GM21526 (cell line): ENCODE results near the gene BASP1.
"Not testable (repeated sequence)": the region's sequence is repeated elsewhere in the genome, so short reads cannot be mapped to it uniquely, and the experiment has no call there.

ENCODE experiments used
- ATAC-seq: cut with Tn5 transposase; IDR thresholded peaks from one replicate; pipeline ENCODE4 v1.9.1; 2021; ENCODE audit warnings: moderate library complexity; ENCODE audit not compliant: unreplicated experiment, low FRiP score

The BASP1 gene

DNA sequence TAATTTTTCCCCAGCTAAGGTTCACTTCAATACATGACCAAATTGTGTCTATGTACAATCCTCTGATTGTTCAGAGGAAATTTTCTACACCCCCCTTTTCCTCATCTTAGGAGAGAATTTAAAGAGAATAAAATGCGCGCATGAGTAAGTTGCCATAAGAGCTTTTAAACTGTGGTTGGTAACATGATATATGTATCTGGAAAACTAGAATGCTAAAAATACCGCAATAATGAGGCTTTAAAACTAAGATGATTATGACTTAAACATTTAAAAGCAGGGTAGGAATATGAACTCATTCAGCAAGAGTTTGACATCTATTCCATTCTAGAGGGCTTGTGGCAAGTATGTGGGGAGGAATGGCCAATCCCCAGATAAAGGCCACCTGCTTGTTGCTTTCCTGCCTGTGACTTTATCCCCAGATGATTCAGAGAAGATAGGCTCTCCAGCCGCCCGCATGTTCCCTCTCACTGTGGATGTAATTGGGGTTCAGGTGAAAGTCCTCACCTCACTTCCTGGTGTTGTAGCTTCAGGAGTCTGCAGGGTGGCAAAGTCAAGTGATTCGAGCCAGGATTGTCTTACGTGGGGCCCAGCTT is 26.5 kb upstream of the BASP1 start:
- no peak for ATAC-seq

DNA sequence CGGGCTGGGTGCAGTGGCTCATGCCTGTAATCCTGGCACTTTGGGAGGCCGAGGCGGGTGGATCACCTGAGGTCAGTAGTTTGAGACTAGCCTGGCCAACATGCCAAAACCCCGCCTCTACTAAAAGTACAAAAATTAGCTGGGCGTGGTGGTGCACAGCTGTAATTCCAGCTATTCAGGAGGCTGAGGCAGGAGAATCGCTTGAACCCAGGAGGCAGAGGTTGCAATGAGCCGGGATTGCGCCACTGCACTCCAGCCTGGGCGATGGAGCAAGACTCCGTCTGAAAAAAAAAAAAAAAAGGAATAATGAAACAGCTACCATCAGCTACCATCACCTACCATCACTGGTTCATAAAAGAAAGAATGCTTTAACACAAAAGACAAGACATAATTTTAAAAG is 25.9 kb upstream of the BASP1 start:
- ATAC-seq = not testable (repeated sequence)

DNA sequence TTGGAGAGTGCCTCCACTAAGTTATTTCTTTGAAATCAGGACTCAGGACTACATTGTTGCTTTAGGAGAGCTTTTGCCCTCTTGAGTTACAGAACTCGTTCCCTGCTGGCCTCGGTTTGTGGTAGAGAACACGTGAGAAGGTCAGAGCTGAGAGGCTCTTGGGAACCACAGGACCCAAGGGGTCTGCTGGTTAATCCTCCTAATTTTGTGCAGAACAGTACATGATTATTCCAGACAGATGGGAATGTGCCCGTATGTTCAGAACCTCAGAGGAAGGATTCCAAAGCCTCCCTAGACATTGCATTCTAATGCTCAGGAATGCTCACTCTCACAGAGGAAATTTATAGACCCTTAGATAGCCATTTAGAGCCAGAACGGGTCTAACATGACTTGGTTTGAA is 25.2 kb upstream of the BASP1 start:
- ATAC-seq = no peak

DNA sequence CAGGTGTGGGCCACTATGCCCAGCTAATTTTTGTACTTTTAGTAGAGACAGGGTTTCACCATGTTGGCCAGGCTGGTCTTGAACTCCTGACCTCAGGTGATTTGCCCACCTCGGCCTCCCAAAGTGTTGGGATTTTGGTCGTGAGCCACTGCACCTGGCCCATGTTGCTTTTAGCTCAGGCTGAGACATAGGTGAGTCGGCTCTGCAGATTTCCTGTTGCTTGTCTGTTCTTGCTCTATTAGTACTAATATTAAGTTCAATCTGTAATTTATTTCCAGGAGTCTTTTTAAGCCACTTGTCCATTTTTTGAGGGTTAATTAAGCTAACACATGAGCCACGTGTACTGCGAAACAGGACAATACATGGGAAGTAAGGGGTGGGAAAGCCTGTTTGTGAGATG is 21.4 kb upstream of the BASP1 start:
- no peak for ATAC-seq

DNA sequence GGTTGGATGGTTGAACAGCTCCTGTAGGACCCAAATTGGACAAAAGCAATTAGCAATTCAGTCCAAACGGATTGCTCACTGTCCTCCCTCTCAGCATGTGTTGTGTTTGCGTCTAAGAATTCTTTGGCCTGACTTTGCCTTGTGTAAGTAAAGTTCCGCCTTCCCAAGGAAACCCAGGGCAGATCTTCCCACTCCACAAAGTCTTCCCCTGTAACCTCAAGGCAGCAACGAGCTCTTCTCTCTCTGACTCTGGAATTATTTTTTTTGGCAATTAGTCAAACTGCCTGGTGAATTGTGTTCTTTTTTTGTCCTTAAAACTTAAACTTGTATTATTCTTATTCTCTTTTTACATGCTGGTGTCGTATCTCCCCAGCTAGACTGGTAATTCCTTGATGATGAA is 20.7 kb upstream of the BASP1 start:
- ATAC-seq = no peak

DNA sequence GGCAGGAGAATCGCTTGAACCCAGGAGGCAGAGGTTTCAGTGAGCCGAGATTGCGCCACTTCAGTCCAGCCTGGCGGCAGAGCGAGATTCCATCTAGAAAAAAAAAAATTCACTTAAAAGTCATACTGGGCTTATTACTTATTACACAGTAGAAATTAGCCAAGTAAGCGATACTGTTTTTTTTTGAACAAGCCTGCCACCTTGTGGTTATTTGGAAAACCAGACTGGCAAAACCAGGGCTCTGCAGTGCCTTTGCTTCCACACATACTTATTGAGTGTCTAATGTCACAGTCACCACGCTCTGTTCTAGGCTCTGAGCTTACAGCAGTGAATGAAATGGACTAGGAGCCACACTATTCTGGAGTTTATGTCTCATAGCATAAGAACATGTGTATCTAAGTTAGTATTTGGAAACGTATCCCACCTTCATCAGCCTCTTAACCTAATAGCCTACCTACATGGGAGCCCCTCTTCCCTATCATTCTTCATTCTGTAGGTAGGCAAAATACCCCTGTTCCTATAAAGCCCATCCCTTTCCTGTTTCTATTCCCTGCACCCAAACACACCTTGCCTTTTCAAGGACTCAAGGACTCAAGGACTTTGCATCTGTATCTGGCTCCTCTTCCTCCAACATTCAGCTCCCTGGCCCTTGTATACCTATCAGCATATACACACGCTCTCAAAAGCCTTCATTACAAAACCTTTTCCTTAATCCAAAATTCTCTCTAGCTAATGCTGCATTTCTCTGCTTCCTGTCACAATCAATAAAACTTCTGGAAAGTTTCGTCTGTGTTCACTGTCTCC is 13.9 kb upstream of the BASP1 start:
- peak; percentile 84 for ATAC-seq

DNA sequence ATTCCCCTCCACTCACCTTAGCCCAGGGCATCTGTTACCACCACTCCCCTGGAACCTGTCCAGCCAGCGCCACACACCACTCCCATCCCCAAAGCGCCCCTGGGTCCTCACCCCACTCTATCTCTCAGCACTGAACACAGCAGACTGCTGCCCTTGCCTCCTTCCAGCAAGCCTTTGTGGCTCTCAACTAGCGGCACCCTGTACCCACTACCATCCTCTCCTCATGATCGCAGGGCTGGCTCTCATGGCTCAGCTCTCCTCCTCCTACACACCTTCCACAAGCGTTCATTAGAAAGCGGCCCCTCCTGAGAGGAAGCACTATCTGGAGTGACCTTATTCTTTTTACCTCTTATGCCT is 13.3 kb upstream of the BASP1 start:
- ATAC-seq = no peak

DNA sequence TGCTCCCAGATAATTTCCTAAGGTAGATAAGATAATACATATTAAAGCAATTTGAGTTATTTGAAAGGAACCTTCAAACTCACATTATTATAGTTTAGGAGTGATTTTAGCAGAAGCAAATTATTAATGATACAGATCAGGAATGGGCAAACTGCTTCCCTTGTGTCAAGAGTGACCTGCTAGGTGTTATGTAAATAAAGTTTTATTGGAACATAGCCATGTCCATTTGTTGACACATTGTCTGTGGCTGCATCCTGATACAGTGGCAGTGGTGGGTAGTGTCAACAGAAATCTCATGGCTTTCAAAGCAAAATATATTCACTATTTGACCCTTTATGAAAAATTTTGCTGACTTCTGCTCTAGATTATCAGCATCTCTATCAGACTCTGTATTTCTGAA is 11.4 kb upstream of the BASP1 start:
- no peak for ATAC-seq

DNA sequence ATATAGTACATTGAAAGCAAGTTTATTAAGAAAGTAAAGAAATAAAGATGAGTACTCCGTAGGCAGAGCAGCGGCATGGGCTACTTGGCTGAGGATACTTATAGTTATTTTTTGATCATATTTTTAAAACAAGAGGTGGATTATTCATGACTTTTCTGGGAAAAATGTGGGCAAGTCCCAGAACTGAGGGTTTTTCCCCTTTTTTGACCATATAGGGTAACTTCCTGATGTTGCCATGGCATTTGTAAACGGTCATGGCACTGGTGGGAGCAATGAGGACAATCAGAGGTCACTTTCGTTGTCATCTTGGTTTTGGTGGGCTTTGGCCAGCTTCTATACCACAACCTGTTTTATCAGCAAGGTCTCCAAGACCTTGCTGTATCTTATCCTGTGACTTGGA is 5.2 kb upstream of the BASP1 start:
- ATAC-seq = no peak

DNA sequence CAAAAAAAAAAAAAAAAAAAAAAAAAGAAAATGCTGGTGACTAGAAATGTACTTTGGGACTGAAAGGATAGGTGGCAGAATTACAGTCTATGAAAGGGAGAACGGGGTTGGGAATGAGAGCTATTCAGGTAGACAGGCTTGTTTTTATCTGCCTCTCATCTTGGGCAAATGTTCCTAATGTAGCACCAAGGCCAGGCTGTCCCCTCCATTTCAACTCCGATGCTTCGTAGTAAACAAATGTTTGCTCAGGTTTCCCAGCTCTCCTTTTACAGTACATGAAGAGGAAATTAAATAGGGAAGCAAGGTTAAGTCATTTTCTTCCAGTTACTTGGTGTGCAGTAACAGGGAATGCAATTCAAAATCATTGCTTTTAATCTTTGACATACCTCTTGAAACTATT is 4.4 kb upstream of the BASP1 start:
- ATAC-seq = no peak

DNA sequence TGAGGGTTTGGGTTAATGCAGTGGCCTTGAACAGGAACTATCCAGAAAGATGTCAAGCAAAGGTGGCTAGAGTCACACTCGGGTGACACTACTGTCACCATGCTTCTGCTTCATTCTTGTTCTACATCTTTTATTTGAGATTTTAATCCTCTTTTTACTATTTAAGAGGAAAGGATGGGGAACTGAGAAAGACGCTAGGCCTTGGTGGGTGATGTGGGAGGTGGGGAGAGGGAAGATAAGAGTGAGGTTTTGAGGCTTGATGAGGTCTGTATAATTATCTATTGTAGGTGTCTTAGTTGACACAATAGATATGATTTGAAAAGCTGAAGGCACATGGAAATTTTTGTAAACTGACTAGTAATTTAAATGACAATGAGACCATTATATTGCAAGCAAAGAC is 3.5 kb upstream of the BASP1 start:
- ATAC-seq = no peak

DNA sequence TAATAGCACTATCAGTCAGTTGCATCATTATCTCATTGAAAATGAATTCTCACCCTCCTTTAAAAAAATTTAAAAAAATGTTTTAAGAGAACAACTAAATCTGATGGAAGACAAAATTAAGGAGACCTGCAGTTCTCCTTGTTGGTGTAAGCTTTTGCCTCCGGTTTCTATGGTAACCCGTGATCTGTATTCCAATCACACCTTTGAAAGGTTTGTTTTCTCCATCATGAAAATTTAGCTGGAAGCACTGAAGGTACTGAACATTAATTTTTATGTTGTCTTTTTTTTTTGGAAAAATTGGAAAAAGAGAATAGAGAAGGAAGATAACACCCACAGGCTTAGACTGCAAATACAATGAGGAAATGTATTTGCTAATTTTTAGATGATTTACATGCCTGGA is 2.5 kb upstream of the BASP1 start:
- ATAC-seq = no peak

DNA sequence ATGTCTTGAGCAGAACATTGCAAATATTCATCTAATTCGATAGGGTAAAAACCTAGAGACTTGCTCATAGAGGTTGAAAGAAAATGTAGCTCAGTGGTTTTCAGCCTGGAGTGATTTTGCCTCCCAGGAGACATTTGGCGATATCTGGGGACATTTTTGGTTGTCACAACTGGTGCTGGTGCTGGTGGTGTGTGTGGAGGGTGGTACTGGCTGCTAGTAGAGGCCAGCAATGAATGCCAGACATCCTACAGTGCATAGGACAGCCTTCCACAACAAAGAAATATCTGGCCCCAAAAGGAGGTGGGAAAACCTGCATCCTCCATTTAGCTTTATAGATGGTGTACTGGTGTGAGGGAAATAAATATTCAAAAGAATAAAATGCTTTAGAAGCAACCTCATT is 2.1 kb upstream of the BASP1 start:
- no peak for ATAC-seq

DNA sequence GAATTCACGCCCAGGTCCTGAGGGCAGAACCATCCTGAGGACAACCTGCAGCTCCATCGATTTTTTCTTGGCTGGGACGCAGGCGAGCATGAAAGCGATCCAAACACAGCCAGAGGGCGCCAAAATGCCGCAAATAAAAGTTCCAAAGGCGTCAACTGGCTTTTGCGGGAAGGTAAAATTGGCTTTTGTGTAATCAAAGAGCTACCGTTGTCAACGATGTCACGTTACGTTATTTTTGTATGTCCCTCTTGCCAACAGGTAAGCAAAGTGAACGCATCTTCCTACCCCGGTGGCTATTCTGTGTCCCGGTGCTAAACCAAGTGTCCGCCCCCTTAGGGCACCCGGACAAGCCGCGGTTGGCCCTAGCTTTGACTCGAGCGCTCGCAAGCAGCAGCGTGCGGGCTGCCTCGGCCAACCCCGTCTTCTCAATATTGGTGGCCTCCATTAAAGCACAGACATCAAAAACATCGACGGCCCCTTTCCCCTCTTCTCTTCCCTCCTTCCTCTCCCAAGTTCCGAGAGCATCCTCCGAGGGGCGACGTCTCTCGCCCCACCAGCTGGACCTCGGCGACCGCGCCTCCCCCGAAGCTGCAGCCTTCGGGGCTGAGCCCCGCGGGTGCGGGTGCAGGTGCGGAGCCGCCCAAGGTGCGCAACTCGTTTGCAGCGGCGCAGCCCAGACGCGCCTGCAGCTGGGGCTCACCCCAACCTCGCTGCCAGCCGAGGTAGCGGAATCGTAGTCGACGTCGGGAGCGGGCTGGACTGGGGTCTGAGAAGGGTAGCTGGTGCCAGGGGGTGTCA is 1.1 kb upstream of the BASP1 start:
- peak; percentile 43 for ATAC-seq

DNA sequence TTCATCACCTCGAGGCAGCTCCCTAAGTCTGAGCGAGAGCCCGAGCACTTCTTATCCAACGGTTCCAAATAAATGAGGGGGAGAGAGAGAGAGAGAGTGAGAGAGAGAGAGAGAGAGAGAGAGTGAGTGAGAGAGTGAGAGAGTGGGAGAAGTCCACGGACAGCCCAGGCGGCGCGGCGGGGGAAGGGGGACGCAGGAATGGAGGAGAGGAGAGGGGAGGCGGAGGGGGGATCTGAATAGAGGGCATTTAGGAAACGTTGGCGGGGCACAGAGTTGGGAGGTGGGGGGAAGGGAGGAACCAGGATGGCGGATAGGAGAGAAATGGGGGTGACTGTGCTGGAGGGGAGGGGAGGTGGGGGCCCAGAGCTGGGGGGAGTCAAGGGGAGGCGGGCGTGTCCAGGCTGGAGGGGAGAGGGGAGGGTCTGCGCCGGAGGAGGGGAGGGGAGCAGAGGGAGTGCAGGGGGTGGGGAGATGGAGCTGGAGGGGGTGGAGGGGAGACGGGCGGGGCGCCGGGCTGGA is 398 bp upstream of the BASP1 start:
- ATAC-seq = no peak

DNA sequence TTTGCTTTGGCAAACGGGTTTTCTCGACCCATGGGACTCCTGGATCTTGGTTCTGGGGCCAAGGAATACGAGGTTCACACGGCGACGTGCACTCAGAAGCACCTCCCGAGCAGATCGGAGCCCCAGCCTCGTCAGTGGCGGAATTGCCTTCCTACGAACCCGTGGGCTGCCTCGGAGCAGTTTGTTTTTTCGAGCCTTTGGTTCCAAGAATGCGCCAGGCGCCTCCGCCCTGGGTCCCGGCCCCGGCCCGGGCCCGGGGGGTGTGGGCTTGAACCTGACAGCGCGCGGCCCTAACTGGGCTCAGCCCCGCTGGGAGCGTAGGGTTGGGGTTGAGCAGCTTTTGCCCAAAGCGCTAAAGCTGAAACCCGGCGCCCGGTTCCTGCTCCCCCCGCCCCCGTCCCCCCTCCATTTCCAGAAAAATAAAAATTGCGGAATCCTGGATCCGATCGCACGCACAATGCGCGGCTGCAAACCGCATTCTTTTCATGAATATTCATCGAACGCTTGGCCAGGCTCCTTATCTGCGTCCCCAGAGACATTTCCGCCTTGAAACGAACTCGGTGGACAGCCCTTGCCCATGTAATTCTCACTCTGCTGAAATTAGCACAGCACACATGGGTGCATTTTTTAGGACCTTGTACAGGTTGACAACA is 1.0 kb downstream of the BASP1 start:
- ATAC-seq = no peak

DNA sequence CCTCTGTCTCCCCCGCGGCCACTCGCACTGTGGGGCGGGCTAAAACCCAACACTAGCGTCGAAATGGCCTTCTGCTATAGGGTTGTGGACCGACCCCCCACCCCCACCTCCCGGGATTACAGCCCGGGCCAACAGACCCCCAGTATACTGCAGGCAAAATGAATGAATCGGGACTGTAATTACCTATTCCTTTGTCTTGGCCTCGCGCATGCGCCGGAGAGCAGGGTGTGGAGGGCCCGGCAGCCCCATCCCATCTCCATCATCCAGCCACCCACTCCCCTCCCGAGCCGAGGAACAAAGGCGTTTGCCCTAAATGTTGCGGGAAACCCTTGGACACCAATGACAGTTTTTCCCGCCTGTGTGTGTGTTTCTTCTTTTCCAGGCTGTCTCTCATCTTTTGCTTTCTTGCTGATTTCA is 1.6 kb downstream of the BASP1 start:
- ATAC-seq = no peak

DNA sequence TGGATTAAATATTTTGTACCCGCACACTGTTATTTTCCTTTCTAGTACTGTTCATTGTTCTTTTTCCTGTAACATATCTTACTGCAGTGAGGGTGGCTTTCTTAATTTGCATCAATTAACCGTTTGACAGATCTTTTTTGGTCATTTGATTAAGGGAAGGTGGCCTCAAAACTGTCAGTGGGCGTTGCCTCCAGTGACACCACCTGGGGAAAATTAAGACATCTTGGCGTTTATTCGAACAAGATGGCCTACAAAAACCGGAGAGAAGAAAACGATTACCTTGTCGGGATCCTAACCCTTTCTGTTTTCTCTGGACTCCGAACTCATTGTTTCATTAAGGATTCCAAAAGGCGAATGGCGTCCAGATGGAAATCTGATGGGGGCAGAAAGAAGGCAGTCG is 2.0 kb downstream of the BASP1 start:
- ATAC-seq = no peak

DNA sequence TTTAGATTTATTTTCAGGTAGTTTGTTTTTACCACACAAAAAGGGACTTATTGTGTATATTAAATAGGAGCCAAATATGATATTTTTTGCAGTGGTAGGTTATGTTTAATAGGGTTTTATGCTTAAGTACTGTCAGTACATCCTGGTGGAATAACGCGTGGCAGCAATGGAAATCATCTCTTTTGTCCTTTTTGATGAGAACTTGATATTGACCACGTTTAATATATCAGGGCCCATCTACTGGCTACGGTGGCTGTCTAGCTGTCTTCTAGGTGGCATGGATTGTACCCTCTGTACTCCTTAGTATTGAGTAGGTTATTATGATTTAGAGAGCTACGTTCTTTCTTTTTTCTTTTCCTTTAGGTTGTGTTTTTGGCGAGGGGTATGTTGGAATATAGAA is 2.6 kb downstream of the BASP1 start:
- ATAC-seq = no peak

DNA sequence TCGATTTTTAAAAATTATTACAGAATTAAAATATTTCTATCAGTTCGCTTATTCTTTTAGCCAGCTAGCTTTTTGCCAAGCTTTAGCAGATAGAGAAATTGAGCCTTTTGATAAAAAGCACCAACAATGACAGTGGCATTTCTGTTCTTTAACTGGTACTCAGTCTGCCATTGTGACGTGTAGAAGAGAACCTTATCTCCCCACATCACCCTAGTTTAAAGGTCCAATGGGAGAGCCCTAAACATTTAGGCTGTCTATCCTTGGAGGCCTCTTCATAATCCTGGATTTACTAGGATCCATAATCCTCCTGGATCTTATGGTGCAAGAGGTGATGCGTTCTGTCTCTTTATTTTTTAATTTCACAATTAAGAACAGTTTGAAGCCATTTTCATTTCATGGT is 3.0 kb downstream of the BASP1 start:
- no peak for ATAC-seq
